ENCODE data around the gene GUCY2F.

DNA sequence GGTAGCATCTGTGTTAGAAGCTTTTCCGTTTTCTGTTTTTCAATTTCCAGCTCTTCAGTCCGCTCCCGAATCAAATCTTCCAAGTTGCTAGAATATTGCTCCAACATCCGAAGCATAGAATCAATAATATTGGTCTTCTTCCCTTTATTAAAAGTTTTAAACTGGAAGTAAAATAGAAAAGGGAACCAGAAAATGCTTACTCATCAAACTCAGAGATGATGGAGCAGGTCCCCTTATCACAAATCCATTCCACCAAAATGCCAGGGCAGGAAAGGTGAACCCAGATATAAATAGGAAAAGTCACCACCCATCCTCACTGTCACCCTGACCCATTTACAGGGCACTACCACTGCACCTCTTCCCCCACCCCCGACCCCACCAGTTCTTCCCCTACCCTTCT, 89.0 kb downstream of the GUCY2F start:
- TF ChIP-seq, protein P1, sequence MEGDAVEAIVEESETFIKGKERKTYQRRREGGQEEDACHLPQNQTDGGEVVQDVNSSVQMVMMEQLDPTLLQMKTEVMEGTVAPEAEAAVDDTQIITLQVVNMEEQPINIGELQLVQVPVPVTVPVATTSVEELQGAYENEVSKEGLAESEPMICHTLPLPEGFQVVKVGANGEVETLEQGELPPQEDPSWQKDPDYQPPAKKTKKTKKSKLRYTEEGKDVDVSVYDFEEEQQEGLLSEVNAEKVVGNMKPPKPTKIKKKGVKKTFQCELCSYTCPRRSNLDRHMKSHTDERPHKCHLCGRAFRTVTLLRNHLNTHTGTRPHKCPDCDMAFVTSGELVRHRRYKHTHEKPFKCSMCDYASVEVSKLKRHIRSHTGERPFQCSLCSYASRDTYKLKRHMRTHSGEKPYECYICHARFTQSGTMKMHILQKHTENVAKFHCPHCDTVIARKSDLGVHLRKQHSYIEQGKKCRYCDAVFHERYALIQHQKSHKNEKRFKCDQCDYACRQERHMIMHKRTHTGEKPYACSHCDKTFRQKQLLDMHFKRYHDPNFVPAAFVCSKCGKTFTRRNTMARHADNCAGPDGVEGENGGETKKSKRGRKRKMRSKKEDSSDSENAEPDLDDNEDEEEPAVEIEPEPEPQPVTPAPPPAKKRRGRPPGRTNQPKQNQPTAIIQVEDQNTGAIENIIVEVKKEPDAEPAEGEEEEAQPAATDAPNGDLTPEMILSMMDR (IDR thresholded peaks at IDR 0.05) = no peak
- no peak for TF ChIP-seq EP300 (IDR thresholded peaks at IDR 0.05)

Data from gastroesophageal sphincter (tissue), 3 donors.